Epithelial cell of esophagus (primary cell): Measurements from ENCODE around the gene SMG6.

Experiments
- DNase-seq: peaks from one replicate; pipeline ENCODE4 v3.0.0; 2010; ENCODE audit warnings: low read depth
- H3K4me3 ChIP-seq: 2 replicates; pipeline ENCODE4 v1.5.1; 2011; ENCODE audit warnings: mild to moderate bottlenecking, low read length, control low read depth
- TF ChIP-seq, protein P1 (sequence below): IDR thresholded peaks from 2 replicates; pipeline ENCODE4 v1.5.1; 2011; ENCODE audit warnings: low read depth, mild to moderate bottlenecking, low read length, control low read depth, inconsistent platforms; ENCODE audit not compliant: insufficient read depth; ENCODE audit errors: missing control alignments

Gene SMG6

DNA sequence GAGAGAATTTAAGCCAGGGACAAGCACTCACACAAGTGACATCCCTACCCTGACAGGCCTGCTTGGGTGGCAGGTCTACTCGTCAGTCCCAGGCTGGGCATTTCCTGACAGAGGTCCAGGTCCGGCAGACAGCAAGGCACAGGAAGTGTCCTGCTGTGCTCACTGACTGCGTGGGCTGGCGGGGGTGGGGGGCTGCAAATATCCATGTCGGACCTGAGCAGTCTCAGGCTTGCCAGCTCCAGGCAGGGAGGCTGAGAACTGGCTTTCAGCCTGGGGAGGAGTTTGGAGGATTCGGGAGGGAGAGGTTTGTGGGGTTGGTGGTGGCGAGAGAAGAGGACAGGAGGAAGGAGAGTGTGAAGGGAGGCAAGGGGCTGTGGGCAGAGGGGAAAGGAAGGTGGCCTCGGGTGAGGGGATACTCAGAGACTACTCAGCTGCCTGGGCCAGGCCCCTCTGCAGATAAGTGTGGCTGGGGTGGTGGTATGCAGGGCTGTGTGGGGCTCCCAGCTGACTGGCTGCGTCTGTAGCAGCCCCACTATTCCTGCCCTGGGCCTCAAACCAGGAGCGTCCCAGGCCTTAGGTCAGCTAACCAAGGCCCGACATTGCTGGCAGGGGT lies 240.9 kb downstream of the SMG6 start:
- DNase-seq = no peak
- H3K4me3 ChIP-seq = no peak overlapping the region
- TF ChIP-seq, protein P1, sequence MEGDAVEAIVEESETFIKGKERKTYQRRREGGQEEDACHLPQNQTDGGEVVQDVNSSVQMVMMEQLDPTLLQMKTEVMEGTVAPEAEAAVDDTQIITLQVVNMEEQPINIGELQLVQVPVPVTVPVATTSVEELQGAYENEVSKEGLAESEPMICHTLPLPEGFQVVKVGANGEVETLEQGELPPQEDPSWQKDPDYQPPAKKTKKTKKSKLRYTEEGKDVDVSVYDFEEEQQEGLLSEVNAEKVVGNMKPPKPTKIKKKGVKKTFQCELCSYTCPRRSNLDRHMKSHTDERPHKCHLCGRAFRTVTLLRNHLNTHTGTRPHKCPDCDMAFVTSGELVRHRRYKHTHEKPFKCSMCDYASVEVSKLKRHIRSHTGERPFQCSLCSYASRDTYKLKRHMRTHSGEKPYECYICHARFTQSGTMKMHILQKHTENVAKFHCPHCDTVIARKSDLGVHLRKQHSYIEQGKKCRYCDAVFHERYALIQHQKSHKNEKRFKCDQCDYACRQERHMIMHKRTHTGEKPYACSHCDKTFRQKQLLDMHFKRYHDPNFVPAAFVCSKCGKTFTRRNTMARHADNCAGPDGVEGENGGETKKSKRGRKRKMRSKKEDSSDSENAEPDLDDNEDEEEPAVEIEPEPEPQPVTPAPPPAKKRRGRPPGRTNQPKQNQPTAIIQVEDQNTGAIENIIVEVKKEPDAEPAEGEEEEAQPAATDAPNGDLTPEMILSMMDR = no peak

DNA sequence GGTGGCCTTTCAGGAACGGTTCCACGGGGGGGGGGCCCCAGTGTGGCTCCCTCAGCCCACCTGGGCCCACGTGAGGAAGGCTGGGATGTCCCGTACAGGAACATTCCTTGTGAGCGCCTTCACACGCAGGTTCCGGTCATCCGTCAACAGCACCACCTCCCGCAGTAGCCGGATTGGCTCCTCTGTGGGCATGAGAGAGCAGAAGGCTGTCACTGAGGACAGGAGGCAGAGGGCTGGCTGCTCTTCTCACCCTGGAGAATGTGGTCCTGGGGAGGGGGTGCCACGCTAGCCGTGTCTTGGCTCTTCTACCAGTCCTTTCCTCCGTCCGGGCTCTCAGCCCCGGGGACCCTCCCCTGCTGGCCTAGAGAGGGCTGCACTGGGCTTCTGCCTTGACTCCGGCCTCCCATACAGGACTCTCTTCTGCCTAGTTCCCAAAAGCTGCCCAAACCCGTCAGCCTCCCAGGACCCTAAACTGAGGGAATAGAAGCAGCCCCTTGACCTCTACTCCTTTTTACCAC lies 242.1 kb downstream of the SMG6 start:
- DNase-seq = no peak
- TF ChIP-seq, protein P1 = no peak
- H3K4me3 ChIP-seq = no peak overlapping the region

DNA sequence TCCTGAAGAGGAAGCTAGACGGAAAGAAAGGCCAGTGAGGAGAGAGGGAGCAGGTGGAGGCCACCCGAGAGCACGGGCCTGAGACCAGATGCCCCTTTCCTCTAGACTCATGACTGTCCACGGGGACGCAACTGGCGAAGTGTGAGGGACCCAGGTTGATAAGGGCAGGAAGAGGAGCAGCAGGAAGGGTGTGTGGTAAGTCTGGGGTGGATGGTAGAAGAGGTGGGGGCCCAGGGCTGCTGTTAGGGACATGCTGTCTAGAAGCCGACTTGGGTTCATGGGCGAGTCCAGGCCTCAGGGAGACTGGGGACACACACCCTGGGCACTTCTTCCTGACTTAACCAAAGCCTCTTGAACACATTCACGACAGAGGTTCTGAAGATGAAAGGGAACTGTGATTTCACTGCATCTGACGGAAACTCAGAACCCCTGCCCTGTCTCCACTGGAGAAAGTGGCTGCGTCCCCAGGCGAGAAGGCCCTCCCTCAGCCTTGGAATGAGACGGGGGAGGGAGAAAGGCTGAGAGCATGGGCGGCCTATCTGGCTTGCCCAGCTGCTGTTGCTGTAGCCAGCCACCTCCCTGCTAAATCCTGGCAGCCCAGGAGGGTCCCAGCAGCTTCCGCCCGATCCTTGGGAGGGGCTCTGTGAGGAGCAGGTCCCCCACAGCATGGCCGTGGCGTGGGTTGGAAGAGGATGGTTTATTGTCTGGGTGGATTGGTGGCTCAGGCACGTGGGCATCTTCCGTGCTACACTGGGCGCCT lies 242.7 kb downstream of the SMG6 start:
- DNase-seq = no peak

DNA sequence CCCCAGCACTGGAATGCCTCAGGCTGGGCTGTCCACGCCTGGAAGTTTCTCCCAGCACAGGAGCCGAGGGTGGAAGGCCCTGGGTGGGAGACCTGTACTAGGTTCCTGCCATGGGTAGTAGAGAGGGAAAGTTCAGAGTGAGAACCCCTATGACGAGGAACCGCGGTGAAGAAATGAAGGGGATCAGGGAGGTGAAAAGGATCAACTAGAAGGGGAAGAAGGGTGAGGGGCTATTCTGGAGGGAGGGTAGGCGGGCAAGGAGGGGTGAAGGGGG lies 243.3 kb downstream of the SMG6 start:
- TF ChIP-seq, protein P1 = no peak
- no peak overlapping the region for H3K4me3 ChIP-seq
- DNase-seq = no peak

More for the DNA sequence above, 242.7 kb downstream of the SMG6 start:
- no peak overlapping the region for H3K4me3 ChIP-seq
- TF ChIP-seq, protein P1 = no peak

DNA sequence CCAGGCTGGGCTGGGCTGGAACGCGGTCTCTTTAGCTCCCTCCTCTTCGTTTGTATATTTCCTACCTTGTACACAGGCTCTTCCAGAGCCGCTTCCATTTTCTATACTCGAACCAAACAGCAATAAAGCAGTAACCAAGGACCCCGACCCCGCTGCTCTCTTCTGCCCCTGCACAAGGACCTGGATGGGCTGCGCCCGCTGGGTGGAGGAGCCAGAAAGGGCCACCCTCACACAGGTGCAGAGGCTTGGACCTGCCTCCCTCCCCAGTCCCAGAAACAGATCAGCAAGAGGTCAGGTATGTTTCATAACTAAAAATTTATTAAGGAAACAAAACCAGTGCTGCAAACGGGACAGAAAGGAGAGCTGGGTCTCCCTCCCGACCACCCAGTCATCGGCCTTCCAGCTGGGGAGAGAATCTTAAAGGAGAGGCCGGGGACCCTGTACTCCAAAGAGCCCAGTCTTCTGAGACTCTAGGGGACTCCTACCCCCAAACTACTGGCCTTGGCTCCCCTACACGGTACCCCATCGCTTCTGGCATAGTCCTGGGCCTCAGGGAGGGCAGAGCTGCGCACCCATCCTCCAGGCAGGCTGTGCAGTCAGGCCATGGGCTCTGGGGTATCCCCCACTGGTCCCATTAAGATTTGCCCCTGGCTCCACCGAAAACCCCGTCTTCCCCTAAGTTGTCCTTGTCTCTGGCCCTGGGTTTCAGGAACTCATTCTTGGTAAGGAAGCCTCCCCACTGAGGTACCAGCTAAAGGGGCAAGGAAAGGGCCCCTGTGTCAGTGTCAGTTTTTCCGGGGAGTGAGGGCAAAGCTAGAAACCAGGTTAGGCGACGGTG lies 243.8 kb downstream of the SMG6 start:
- H3K4me3 ChIP-seq = no peak overlapping the region
- TF ChIP-seq, protein P1 = no peak
- DNase-seq = no peak

DNA sequence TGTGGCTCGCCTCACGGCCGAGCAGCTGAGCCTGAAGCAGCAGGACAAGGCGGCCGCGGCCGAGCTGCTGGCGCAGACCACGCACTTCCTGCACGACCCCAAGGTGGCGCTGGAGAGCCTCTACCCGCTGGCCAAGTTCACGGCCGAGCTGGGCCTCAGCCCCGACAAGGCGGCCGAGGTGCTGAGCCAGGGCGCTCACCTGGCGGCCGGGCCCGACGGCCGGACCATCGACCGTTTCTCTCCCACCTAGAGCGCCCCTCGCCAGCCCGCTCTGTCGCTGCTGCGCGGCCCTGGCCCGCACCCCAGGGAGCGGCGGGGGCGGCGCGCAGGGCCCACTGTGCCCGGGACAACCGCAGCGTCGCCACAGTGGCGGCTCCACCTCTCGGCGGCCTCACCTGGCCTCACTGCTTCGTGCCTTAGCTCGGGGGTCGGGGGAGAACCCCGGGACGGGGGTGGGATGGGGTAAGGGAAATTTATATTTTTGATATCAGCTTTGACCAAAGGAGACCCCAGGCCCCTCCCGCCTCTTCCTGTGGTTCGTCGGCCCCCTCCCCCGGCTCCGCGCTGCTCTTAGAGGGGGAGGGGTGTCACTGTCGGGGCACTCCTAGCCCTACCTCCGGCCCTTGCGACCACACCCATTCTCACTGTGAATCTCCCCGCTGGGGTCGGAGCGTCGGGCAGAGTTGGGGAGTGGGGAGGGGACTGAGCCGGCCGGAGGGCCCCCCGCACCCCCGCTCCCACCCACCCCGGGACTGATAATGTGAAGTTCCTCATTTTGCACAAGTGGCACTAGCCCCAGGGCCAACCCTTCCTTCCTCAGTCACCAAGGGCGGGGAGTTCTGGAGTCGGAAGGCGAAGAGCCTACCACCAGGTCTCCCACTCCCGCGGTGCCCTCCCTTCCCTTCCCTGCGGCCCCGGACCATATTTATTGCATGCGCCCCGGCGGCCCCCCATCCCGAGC lies 244.7 kb downstream of the SMG6 start:
- peak; percentile 70 for DNase-seq
- H3K4me3 ChIP-seq = no peak overlapping the region
- TF ChIP-seq, protein P1 = peak; percentile 56
